IPS-18c (cell line): ENCODE results near the gene ZBTB4.
A peak's percentile ranks its signal among the peaks of the same experiment; 100 is the strongest.

Source experiments
- H3K4me3 ChIP-seq: 2 replicates; pipeline ENCODE4 v1.7.0; 2013; ENCODE audit warnings: low read depth, mild to moderate bottlenecking, low read length, moderate library complexity; ENCODE audit not compliant: insufficient read depth
- H3K9me3 ChIP-seq: one replicate; pipeline ENCODE4 v1.6.1; 2013; ENCODE audit warnings: mild to moderate bottlenecking, low read length, moderate library complexity; ENCODE audit not compliant: control insufficient read depth, insufficient read depth

ZBTB4 gene

GRCh38 chr17:7437950-7438614, 41.3 kb downstream of the ZBTB4 start:
- Histone ChIP-seq H3K4me3 (peak overlapping the region; percentile 75), H3K9me3 (no peaks in the 10 kb centered on the region)

GRCh38 chr17:7437369-7437863, 42.0 kb downstream of the ZBTB4 start:
- Histone ChIP-seq H3K9me3 (no peaks in the 10 kb centered on the region), H3K4me3 (peak overlapping the region; percentile 75)

- H3K4me3 ChIP-seq: peak overlapping the region; percentile 75
Observed at GRCh38 chr17:7436556-7437368, 42.7 kb downstream of the ZBTB4 start.

GRCh38 chr17:7435676-7436555, 43.5 kb downstream of the ZBTB4 start:
- no peaks in the 10 kb centered on the region for H3K9me3 ChIP-seq
- peak overlapping the region; percentile 75 for H3K4me3 ChIP-seq

More at GRCh38 chr17:7436556-7437368, 42.7 kb downstream of the ZBTB4 start:
- no peaks in the 10 kb centered on the region for H3K9me3 ChIP-seq

GRCh38 chr17:7432296-7432695, 47.1 kb downstream of the ZBTB4 start:
- no peaks in the 10 kb centered on the region for H3K9me3 ChIP-seq
- no peak overlapping the region for H3K4me3 ChIP-seq

GRCh38 chr17:7431231-7431630, 48.2 kb downstream of the ZBTB4 start:
- no peaks in the 10 kb centered on the region for H3K9me3 ChIP-seq
- H3K4me3 ChIP-seq: no peak overlapping the region

GRCh38 chr17:7429722-7430121, 49.7 kb downstream of the ZBTB4 start:
- Histone ChIP-seq H3K4me3 (no peak overlapping the region), H3K9me3 (no peaks in the 10 kb centered on the region)

- H3K4me3 ChIP-seq: no peak within 1 kb of the TSS
- no peaks in the 10 kb centered on the region for H3K9me3 ChIP-seq
Observed at GRCh38 chr17:7428557-7428956, 50.9 kb downstream of the ZBTB4 start, which contains the start of gene SPEM3. Gene SPEM3 (plus strand): TSS chr17:7428857. CDS start chr17:7428903, 46 bp downstream.

GRCh38 chr17:7427549-7427948, 51.9 kb downstream of the ZBTB4 start:
- Histone ChIP-seq H3K4me3 (no peak overlapping the region), H3K9me3 (no peaks in the 10 kb centered on the region)

- no peaks in the 10 kb centered on the region for H3K9me3 ChIP-seq
- H3K4me3 ChIP-seq: no peak overlapping the region
Observed at GRCh38 chr17:7426896-7427489, 52.4 kb downstream of the ZBTB4 start.

GRCh38 chr17:7426203-7426863, 53.1 kb downstream of the ZBTB4 start:
- Histone ChIP-seq H3K9me3 (no peaks in the 10 kb centered on the region), H3K4me3 (no peak overlapping the region)

- Histone ChIP-seq H3K4me3 (no peak overlapping the region), H3K9me3 (no peaks in the 10 kb centered on the region)
Observed at GRCh38 chr17:7425756-7426155, 53.7 kb downstream of the ZBTB4 start.

GRCh38 chr17:7425316-7425715, 54.1 kb downstream of the ZBTB4 start, which contains the start of gene SPEM2:
Gene SPEM2 (plus strand): TSS chr17:7425616. CDS start chr17:7425689, 73 bp downstream.
- Histone ChIP-seq H3K9me3 (no peaks in the 10 kb centered on the region), H3K4me3 (no peak within 1 kb of the TSS)

GRCh38 chr17:7423679-7424078, 55.8 kb downstream of the ZBTB4 start:
- H3K9me3 ChIP-seq: no peaks in the 10 kb centered on the region
- H3K4me3 ChIP-seq: no peak overlapping the region

GRCh38 chr17:7421186-7421585, 58.2 kb downstream of the ZBTB4 start:
- Histone ChIP-seq H3K4me3 (no peak overlapping the region), H3K9me3 (no peaks in the 10 kb centered on the region)

- no peaks in the 10 kb centered on the region for H3K9me3 ChIP-seq
- no peak within 1 kb of the TSS for H3K4me3 ChIP-seq
Observed at GRCh38 chr17:7419819-7420610, 59.4 kb downstream of the ZBTB4 start, which contains the start of gene SPEM1. Gene SPEM1 (plus strand): TSS chr17:7420324. CDS start chr17:7420385, 61 bp downstream.
